WTC11 (cell line): Measurements from ENCODE around the gene TMEM263.

Experiments used
- E2F1 ChIP-seq: sonication (generic); formaldehyde crosslinking; IDR thresholded peaks from 2 replicates; pipeline ENCODE4 v1.8.0; 2022; ENCODE audit warnings: mild to moderate bottlenecking, missing genetic modification reagents
- E2F5 ChIP-seq: sonication (generic); formaldehyde crosslinking; IDR thresholded peaks from 2 replicates; pipeline ENCODE4 v1.8.1; 2022; ENCODE audit warnings: mild to moderate bottlenecking, moderate library complexity, missing genetic modification reagents
- ELF4 ChIP-seq: sonication (generic); formaldehyde crosslinking; IDR thresholded peaks from 2 replicates; pipeline ENCODE4 v1.8.1; 2022; ENCODE audit warnings: low read depth, mild to moderate bottlenecking, moderate library complexity, missing genetic modification reagents
- HMGXB4 ChIP-seq: sonication (generic); formaldehyde crosslinking; IDR thresholded peaks from 2 replicates; pipeline ENCODE4 v1.8.1; 2023; ENCODE audit warnings: mild to moderate bottlenecking, moderate library complexity, missing genetic modification reagents
- IRF2 ChIP-seq: sonication (generic); formaldehyde crosslinking; IDR thresholded peaks from 2 replicates; pipeline ENCODE4 v1.8.0; 2022; ENCODE audit warnings: low read depth, missing genetic modification reagents, borderline replicate concordance
- MAX ChIP-seq: sonication (generic); formaldehyde crosslinking; IDR thresholded peaks from 2 replicates; pipeline ENCODE4 v1.8.0; 2022; ENCODE audit warnings: mild to moderate bottlenecking, missing genetic modification reagents
- MLX ChIP-seq: sonication (generic); formaldehyde crosslinking; IDR thresholded peaks from 2 replicates; pipeline ENCODE4 v1.8.1; 2023; ENCODE audit warnings: mild to moderate bottlenecking, missing genetic modification reagents, moderate library complexity
- NFATC4 ChIP-seq: fragments of 250-450 bp; sonication (Bioruptor Pico); IDR thresholded peaks from 2 replicates; pipeline ENCODE4 v1.9.0; 2021; ENCODE audit warnings: mild to moderate bottlenecking
- NFYB ChIP-seq: sonication (generic); formaldehyde crosslinking; conservative IDR thresholded peaks from 2 replicates; pipeline ENCODE4 v1.8.0; 2022; ENCODE audit warnings: low read depth, missing genetic modification reagents
- NR3C1 ChIP-seq: sonication (generic); formaldehyde crosslinking; conservative IDR thresholded peaks from 2 replicates; pipeline ENCODE4 v1.8.1; 2023; ENCODE audit warnings: low read depth, mild to moderate bottlenecking, missing genetic modification reagents
- USF2 ChIP-seq: sonication (generic); formaldehyde crosslinking; IDR thresholded peaks from 2 replicates; pipeline ENCODE4 v1.8.1; 2023; ENCODE audit warnings: mild to moderate bottlenecking, missing genetic modification reagents, moderate library complexity
- ZNF121 ChIP-seq: sonication (generic); formaldehyde crosslinking; IDR thresholded peaks from 2 replicates; pipeline ENCODE4 v1.8.0; 2023; ENCODE audit warnings: missing genetic modification reagents
- ZNF423 ChIP-seq: fragments of 250-450 bp; sonication (Bioruptor Pico); IDR thresholded peaks from 2 replicates; pipeline ENCODE4 v2.1.2; 2022; ENCODE audit warnings: mild to moderate bottlenecking, moderate library complexity
- TF ChIP-seq, protein P1 (sequence below): fragments of 200-600 bp; IDR thresholded peaks from 2 replicates; pipeline ENCODE4 v1.8.0; 2022; ENCODE audit warnings: antibody characterized with exemption

DNA sequence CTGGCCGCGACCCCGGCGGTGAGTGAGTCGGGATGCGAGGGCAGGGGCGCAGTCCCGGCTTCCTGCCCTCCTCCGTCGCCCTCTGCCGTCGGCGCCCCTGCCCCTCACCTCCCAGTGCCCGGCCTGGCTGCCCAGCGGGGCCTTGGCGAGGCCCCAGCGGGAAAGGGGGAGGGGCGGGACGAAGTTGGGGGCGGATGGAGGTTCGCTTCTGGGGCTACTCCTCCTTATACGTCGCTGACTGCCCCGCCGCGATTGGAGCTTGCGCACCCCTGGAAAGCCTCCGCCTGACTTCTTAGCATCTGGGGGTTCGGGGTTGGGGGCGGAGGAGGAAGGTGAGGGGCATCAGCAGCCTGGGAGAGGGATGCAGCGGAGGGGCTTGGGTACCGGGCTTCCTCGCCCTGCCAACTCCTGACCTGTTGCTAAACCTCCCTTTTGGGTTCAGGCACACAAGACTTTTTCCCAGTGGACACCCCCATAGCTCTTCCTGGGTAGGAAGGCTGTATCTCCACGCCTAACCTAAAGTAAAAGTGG, 406 bp downstream of the TMEM263 start:
- TF ChIP-seq IRF2 (CRISPR knock-in tag) = no peak
- TF ChIP-seq NFYB (CRISPR knock-in tag) = no peak
- TF ChIP-seq, protein P1, sequence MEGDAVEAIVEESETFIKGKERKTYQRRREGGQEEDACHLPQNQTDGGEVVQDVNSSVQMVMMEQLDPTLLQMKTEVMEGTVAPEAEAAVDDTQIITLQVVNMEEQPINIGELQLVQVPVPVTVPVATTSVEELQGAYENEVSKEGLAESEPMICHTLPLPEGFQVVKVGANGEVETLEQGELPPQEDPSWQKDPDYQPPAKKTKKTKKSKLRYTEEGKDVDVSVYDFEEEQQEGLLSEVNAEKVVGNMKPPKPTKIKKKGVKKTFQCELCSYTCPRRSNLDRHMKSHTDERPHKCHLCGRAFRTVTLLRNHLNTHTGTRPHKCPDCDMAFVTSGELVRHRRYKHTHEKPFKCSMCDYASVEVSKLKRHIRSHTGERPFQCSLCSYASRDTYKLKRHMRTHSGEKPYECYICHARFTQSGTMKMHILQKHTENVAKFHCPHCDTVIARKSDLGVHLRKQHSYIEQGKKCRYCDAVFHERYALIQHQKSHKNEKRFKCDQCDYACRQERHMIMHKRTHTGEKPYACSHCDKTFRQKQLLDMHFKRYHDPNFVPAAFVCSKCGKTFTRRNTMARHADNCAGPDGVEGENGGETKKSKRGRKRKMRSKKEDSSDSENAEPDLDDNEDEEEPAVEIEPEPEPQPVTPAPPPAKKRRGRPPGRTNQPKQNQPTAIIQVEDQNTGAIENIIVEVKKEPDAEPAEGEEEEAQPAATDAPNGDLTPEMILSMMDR = no peak
- TF ChIP-seq E2F1 (CRISPR knock-in tag) = no peak
- no peak for TF ChIP-seq E2F5 (CRISPR knock-in tag)
- no peak for TF ChIP-seq ZNF121 (CRISPR knock-in tag)
- TF ChIP-seq HMGXB4 (CRISPR knock-in tag) = no peak; the same call in none of the 2 replicates
- TF ChIP-seq ELF4 = no peak
- TF ChIP-seq NFATC4 (CRISPR knock-in tag) = no peak
- TF ChIP-seq NR3C1 (CRISPR knock-in tag) = no peak
- no peak for TF ChIP-seq USF2
- no peak for TF ChIP-seq MLX (CRISPR knock-in tag)
- TF ChIP-seq ZNF423 (CRISPR knock-in tag) = peak; percentile 13; the same call in 1 of the 2 replicates
- TF ChIP-seq MAX (CRISPR knock-in tag) = no peak
